ENCODE results near the gene H3-3A.
"Not testable (repeated sequence)": the region's sequence is repeated elsewhere in the genome, so short reads cannot be mapped to it uniquely, and the experiment has no call there.

The H3-3A gene

GRCh38 chr1:226086776-226087175 is 24.3 kb downstream of the H3-3A start:
- no peak for DNase-seq

DNA sequence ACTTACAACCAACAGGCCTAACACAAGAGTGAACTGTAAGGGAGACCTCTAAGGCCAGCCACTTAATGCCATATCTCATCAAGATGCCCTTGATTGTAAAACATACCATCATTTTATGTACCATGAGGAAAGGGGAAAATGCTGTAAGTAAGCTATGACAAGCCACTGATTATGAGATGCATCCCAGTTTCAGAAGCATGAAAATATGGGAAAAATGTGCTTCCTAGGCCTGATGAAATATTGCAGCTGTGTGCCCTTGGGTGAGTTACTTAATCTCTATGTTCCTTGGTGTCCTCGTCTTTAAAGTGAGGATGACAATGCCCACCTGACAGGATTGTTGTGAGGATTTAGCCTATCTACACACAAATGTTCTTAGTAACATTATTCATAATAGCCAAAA is 28.9 kb downstream of the H3-3A start:
- DNase-seq = no peak

DNA sequence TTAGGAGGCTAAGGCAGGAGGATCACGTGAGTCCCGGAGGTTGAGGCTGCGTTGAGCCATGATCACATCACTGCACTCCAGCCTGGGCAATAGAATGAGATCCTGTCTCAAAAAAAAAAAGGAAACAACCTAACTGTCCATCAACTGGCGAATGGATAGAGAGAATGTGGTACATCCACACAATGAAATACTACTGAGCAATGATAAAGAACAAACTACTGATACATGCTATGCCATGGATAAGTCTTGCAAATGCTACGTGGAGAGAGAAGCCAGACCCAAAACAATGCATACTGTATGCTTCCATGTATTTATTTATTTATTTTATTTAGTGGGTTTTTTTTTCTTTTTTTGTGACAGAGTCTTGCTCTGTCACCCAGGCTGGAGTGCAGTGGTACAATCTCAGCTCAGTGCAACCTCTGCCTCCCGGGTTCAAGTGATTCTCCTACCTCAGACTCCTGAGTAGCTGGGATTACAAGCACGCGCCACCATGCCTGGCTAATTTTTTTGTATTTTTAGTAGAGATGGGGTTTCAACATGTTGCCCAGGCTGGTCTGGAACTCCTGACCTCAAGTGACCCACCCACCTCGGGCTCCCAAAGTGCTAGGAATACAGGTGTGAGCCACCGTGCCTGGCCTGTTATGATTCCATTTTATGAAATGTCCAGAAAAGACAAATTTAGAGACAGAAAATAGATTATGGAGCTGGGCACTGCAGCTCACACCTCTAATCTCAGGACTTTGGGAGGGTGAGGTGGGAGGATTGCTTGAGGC is 29.7 kb downstream of the H3-3A start:
- DNase-seq = not testable (repeated sequence)

DNA sequence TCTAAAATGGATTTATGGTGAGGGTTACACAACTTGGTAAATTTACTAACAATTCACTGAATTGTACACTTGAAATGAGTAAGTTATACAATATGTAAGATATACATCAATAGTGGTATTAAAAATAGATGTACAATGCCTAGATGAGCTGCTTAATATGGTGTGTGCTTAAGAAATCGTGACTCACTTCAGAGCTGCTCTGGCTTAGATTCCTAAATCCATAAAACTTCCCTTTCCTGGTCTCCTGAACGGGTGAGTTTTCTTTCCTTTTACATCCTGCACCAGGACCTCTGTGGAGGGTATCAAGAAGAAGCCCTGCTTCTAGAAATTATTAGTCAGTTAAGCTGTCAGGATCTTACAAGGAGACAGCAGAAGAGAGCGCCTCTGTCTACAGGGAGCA is 30.4 kb downstream of the H3-3A start:
- no peak for DNase-seq

- DNase-seq = no peak
Measured at GRCh38 chr1:226093621-226094020, 31.1 kb downstream of the H3-3A start.

DNA sequence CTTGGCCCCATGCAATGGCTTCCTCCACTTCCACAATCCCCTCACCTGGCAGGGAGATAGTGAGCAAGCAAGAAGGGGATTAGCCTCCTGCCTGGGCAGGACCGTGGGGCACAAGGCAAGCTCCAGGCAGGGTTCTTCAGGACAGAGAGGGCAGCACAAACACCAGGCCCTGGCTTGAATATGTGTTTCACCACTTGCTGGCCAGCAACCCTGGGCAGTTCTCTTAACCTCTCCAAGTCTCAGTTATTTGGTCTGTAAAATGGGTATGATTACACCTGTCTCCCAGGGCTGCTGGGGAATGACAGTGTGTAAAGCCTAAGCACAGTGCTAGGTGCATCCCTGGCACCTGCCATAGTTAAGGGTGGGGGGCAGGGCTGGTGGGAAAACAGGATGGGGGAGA is 31.9 kb downstream of the H3-3A start:
- no peak for DNase-seq

- no peak for DNase-seq
Measured at GRCh38 chr1:226095286-226095685, 32.8 kb downstream of the H3-3A start.

- no peak for DNase-seq
Measured at GRCh38 chr1:226097866-226098625, 35.5 kb downstream of the H3-3A start.

GRCh38 chr1:226098870-226099835 is 36.6 kb downstream of the H3-3A start:
- no peak for DNase-seq

DNA sequence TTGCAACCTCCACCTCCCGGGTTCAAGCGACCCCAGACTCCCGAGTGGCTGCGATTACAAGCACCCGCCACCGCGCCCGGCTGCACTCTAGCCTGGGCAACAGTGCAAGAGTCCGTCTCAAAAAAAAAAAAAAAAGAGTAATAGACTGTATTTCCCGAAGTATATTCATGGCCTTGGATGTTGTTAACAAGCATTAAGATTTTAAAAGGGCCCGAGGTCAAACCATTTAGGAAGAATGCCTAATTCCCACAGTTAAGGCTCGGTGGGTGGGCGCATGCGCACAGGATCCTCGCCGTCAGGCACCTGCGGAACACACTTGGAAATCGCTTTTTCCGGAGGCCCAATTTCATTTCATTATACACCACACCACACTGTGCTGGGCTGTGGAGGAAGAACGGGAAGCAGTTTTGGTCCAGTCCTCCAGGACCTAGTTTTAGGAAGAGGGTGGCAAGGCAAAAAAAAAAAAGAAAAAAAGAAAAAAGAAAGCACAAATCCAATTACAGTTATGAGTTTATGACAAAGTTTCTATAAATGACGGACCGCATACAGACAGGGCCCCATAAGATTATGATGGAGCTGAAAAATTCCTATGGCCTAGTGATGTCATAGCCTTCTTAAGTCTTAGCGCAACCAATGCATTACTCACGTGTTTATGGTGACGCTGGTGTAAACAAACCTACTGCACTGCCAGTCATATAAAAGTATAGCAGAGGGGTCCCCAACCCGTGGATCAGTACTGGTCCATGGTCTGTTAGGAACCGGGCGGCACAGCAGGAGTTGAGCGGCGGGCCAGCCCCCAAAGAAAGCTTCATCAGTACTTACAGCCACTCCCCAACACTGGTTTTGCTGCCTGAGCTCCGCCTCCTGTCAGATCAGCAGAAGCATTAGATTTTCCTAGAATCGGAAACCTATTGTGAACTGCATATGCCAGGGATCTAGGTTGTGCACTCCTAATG is 38.2 kb downstream of the H3-3A start:
- peak; percentile 46 for DNase-seq

GRCh38 chr1:226104671-226105121 is 42.2 kb downstream of the H3-3A start:
- DNase-seq = no peak

GRCh38 chr1:226107471-226108460 is 45.2 kb downstream of the H3-3A start:
- no peak for DNase-seq

DNA sequence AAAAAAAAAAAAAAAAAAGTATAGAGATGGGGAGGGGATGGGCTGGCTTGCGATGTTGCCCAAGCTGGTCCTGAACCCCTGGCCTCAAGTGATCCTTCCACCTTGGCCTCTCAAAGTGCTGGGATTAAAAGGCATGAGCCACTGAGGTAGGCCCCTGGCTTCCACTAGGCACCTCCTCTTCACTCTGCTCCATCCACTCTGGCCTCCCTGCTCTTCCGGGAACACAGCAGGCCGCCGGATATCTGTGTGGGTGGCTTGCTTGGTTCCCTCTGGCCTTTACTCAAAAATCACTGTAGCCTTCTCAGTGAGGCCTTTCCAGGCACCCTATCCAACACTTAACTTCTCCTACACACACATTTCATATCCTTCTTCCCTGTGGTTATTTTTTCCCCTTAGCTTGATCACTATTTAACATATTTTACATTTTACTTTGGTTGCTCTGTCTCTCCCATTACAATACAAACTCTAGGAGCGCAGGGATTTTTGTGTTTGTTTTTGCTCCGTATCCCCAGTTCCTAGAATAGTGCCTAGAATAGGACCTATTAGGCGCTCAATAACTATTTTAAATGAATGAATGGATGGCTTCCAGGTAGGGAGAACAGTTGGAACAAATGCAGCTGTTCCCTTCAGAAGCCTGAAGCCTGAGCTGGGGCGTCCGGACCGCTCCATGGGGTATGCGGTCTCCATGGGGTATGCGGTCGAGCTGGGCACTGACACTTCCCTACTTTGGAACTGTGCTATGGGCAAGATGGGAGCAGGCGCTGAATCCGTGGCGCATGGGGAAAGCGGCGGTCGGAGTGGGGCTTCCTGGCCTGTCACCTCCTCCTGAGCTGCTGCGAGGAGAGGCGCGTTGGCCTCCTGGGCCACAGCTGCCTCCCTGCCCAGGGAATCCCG is 46.7 kb downstream of the H3-3A start:
- no peak for DNase-seq

- peak; percentile 80 for DNase-seq
Measured at GRCh38 chr1:226109829-226110248, 47.3 kb downstream of the H3-3A start.

GRCh38 chr1:226110249-226111097 is 48.0 kb downstream of the H3-3A start:
- peak; percentile 57 for DNase-seq

- no peak for DNase-seq
Measured at GRCh38 chr1:226111098-226111882, 48.8 kb downstream of the H3-3A start.

GRCh38 chr1:226111883-226112261 is 49.4 kb downstream of the H3-3A start:
- no peak for DNase-seq

GRCh38 chr1:226112626-226113025 is 50.1 kb downstream of the H3-3A start:
- no peak for DNase-seq
